CD4-positive, alpha-beta T cell treated with Interferon gamma for 1 hour (primary cell): ENCODE measurements around the gene FRMD4A.

ENCODE experiments used
- DNase-seq: peaks from one replicate; pipeline ENCODE4 v3.0.0-alpha.2; 2020

The FRMD4A gene

GRCh38 chr10:13624630-13625029 lies 706.1 kb downstream of the FRMD4A start:
- no peak for DNase-seq

- no peak for DNase-seq
Observed at GRCh38 chr10:13621931-13622330, 708.8 kb downstream of the FRMD4A start.

GRCh38 chr10:13617116-13617515 lies 713.6 kb downstream of the FRMD4A start:
- no peak for DNase-seq

DNA sequence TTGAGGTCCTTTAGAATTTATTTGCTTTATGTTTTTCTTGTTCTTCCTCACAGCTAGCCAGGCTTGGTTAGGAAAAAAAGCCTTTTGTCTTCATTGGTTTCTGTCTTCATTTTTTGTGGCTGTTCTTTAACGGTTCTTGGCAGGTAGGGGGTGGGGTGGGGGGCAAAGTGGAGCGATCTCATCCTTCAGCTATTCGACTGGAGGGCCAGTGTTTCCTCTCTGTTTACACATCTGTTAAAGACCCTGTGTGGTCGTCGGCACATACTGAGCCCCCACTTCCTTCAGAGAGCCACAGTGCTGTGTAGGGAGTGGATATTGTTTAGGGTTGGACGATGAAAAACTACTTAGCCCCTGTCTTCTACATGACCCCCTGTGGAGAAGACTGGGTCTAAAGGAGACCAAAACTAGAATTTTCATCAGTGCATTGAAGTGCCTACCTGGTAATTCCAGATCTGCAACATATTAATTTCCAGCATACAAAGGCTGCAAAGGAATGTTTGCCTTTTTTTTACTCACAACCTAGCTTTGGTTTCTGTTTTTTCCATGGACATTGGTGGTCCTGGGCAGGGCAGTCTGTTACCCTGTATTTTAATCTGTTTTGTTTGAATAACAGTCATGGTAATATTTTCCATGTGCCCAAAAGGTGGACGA lies 714.9 kb downstream of the FRMD4A start:
- no peak for DNase-seq

DNA sequence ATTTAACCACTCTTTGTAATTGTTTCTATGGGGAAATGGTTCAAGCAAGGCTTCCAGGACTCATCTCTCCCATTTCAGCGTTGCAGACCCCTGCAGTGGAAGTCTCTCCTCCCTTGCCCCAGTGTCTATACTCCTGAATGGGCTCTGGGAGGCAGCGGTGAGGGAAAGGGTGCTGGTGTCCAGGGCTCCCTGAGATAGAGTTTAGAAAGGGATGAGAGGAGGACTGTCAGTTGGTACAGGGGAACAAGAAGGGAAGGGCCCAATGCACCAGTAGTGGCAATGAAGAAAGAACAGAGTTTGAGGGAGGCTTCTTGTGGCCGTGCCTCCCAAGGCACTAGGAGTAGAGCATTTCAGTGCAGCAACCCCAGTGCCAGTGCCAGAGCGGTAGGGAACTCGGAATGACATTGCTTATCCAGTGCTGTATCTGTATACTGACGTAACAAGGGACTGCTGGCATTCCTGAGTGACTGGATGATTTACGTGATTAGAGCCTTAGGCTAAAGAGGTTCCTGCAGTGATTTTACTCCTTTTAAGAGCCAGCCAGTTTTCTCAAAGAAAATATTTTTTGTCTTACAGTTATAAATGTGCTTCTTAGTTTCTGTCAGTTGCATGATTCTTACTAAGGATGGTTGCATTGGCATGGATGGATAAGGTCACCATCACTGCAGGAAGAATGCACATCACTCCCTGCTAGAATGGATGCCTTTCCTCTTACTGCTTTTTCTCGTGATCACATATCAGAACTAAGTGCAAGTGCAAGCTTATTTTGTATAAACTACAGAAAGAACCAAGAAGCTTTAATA lies 716.0 kb downstream of the FRMD4A start:
- DNase-seq = no peak

DNA sequence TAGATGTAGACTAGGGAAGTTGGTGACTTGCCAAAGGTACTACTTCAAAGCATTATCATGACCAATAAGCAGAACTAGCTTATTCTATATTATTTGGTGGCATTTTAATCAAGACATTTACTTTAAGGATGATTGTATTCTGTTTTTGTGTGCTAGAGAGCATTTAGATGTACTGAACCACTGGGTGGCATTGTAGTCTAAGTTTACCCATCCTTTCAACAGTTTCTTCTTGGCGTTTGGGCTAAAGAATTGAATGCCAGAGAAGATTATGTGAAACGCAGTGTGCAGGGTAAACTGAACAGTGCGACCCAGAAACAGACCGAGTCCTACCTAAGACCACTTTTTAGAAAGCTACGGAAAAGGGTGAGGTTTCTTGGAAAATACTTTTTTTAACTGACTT lies 717.2 kb downstream of the FRMD4A start:
- DNase-seq = no peak

GRCh38 chr10:13612654-13613373 lies 717.9 kb downstream of the FRMD4A start:
- DNase-seq = no peak

DNA sequence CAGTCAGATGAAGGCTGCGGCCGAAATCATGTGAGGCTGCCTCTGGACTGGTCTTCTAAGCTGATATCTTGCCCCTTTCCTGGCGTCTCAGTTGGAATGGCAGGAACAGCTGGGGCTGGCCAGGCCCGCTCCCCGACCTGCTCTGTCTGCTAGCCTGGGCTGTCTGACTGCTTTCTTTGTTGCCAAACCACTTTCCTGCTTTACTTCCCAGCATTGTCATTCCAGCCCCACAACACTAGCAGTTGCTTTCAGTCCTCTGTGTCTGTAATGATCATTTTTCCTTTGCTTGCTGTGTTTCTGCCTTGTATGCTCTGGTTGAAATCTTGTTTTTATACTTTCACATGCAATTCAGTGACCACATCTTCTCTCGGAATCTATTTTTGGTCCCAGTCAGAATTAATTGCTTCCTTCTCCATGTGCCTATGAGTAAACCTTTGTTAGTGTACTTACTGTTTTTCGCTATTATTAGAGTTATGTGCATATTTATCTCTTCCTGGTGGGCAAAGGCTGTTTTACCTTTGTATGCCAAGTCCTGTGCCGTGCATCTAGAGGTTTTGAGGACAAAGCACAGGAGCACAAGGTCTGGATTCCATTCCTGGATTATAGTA lies 722.4 kb downstream of the FRMD4A start:
- DNase-seq = no peak

GRCh38 chr10:13604357-13605040 lies 726.2 kb downstream of the FRMD4A start:
- no peak for DNase-seq

GRCh38 chr10:13597909-13598308 lies 732.8 kb downstream of the FRMD4A start:
- DNase-seq = no peak

DNA sequence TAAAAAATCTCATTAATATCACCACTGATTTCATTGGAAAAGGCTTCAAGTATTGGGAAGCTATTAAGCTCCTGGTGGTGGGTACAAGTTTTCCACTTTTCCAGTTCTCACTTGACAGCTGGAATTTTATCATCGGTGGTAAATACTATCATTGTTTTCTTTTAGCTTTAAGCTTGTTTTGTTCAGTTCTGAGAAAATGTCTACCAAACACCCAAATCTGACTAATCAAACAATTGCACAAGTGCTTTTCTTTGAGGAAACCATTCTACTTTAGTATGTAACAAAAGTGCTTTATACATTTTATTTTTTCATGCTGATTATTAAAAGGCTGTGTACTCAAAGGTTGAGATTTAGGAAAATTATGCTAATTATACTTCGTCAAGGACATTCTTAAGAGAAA lies 736.1 kb downstream of the FRMD4A start:
- DNase-seq = no peak
